HepG2 (cell line): ENCODE measurements around the gene LRP5. TPM values are rescaled to one million over a fixed set of nuclear protein-coding genes. Genes with fewer than 3 reads are reported as not detected.
A peak's percentile ranks its signal among the peaks of the same experiment; 100 is the strongest.

Experiments
- CAMTA2 ChIP-seq: sonication (generic); formaldehyde crosslinking; IDR thresholded peaks from 2 replicates; pipeline ENCODE4 v1.4.0; 2020; ENCODE audit warnings: mild to moderate bottlenecking, missing genetic modification reagents, borderline replicate concordance
- HNRNPLL ChIP-seq: fragments of 200-400 bp; formaldehyde crosslinking; IDR thresholded peaks from 2 replicates; pipeline ENCODE4 v1.6.1; 2017; ENCODE audit warnings: mild to moderate bottlenecking, low read depth, low read length; ENCODE audit not compliant: poor library complexity, severe bottlenecking
- NBN ChIP-seq: fragments of 450-650 bp; conservative IDR thresholded peaks from 2 replicates; pipeline ENCODE4 v1.6.1; 2017
- SMARCE1 ChIP-seq: fragments of 450-650 bp; IDR thresholded peaks from 2 replicates; pipeline ENCODE4 v1.6.1; 2017; ENCODE audit warnings: borderline replicate concordance
- STAG1 ChIP-seq: sonication (generic); formaldehyde crosslinking; IDR thresholded peaks from 2 replicates; pipeline ENCODE4 v1.4.0; 2020; ENCODE audit warnings: missing genetic modification reagents
- ZC3H4 ChIP-seq: sonication (generic); formaldehyde crosslinking; IDR thresholded peaks from 2 replicates; pipeline ENCODE4 v1.4.0; 2020; ENCODE audit warnings: missing genetic modification reagents, borderline replicate concordance
- ZMYM4 ChIP-seq: sonication (generic); formaldehyde crosslinking; IDR thresholded peaks from 2 replicates; pipeline ENCODE4 v1.8.1; 2023; ENCODE audit warnings: mild to moderate bottlenecking, missing genetic modification reagents
- ZNF124 ChIP-seq: sonication (generic); formaldehyde crosslinking; IDR thresholded peaks from 2 replicates; pipeline ENCODE4 v1.4.0; 2020; ENCODE audit warnings: missing genetic modification reagents
- ZNF431 ChIP-seq: sonication (generic); formaldehyde crosslinking; IDR thresholded peaks from 2 replicates; pipeline ENCODE4 v1.9.0; 2022; ENCODE audit warnings: missing genetic modification reagents, low read depth, mild to moderate bottlenecking, borderline replicate concordance
- ZNF510 ChIP-seq: sonication (generic); formaldehyde crosslinking; IDR thresholded peaks from 2 replicates; pipeline ENCODE4 v1.4.0; 2020; ENCODE audit warnings: low read depth, mild to moderate bottlenecking, missing genetic modification reagents
- ZNF550 ChIP-seq: sonication (generic); formaldehyde crosslinking; IDR thresholded peaks from 2 replicates; pipeline ENCODE4 v1.4.0; 2020; ENCODE audit warnings: mild to moderate bottlenecking, missing genetic modification reagents, borderline replicate concordance
- ZNF567 ChIP-seq: sonication (generic); formaldehyde crosslinking; IDR thresholded peaks from 2 replicates; pipeline ENCODE4 v1.8.1; 2023; ENCODE audit warnings: mild to moderate bottlenecking, missing genetic modification reagents, borderline replicate concordance
- ZNF572 ChIP-seq: sonication (generic); formaldehyde crosslinking; IDR thresholded peaks from 2 replicates; pipeline ENCODE4 v1.5.1; 2020; ENCODE audit warnings: mild to moderate bottlenecking, missing genetic modification reagents
- ZNF709 ChIP-seq: sonication (generic); formaldehyde crosslinking; IDR thresholded peaks from 2 replicates; pipeline ENCODE4 v1.5.0; 2020; ENCODE audit warnings: mild to moderate bottlenecking, missing genetic modification reagents
- ZNF781 ChIP-seq: sonication (generic); formaldehyde crosslinking; IDR thresholded peaks from 2 replicates; pipeline ENCODE4 v1.5.1; 2020; ENCODE audit warnings: borderline replicate concordance, mild to moderate bottlenecking, missing genetic modification reagents; ENCODE audit errors: not compliant biosample characterization
- polyA plus RNA-seq, 8 experiments: library from polyadenylated mRNA; depleted of rRNA in 3 of 8; stranded (reverse) in 7 of 8; unstranded in 1 of 8; fragments of >200 nt; fragmentation: Illumina TruSeq in 4 of 8; extraction: Trizol in 4 of 8; gene quantifications; 2 replicates each; pipeline versions ENCODE4 v1.2.1 to v1.2.3, GENCODE V29; 2011 to 2016; ENCODE audit warnings: low read depth in 4 of 8, missing spikeins in 1 of 8, mixed read lengths in 1 of 8; ENCODE audit not compliant: insufficient read depth in 1 of 8
- total RNA-seq, 5 experiments: library from RNA; depleted of rRNA; stranded (reverse); fragments of >200 nt; fragmentation: Illumina TruSeq; extraction: Trizol; gene quantifications; 2 replicates each; pipeline ENCODE4 v1.2.3, GENCODE V29; 2016; ENCODE audit warnings: low read depth in 1 of 5
- TF ChIP-seq, protein P1 (sequence below): sonication (generic); formaldehyde crosslinking; IDR thresholded peaks from 2 replicates; pipeline ENCODE4 v1.4.0; 2020; ENCODE audit warnings: missing genetic modification reagents
- TF ChIP-seq, protein P2 (sequence below): sonication (generic); formaldehyde crosslinking; IDR thresholded peaks from 2 replicates; pipeline ENCODE4 v1.4.0; 2020; ENCODE audit warnings: mild to moderate bottlenecking, low read depth, missing genetic modification reagents
- TF ChIP-seq, protein P3 (sequence below): sonication (generic); formaldehyde crosslinking; IDR thresholded peaks from 2 replicates; pipeline ENCODE4 v1.8.1; 2023; ENCODE audit warnings: mild to moderate bottlenecking, inconsistent platforms, moderate library complexity, missing genetic modification reagents, borderline replicate concordance
- TF ChIP-seq, protein P4 (sequence below): sonication (generic); formaldehyde crosslinking; IDR thresholded peaks from 2 replicates; pipeline ENCODE4 v1.5.1; 2020; ENCODE audit warnings: mild to moderate bottlenecking, moderate library complexity, missing genetic modification reagents
- TF ChIP-seq, protein P5 (sequence below): IDR thresholded peaks from 2 replicates; pipeline ENCODE4 v1.6.1; 2016; ENCODE audit warnings: low read depth, borderline replicate concordance
- TF ChIP-seq, protein P6 (sequence below): sonication (generic); formaldehyde crosslinking; IDR thresholded peaks from 2 replicates; pipeline ENCODE4 v1.8.0; 2022; ENCODE audit warnings: missing genetic modification reagents, low read depth, mild to moderate bottlenecking, borderline replicate concordance

The LRP5 gene
- total and polyA plus RNA-seq, 2 of the 13 experiments (the other 11 are each of a cell fraction or from before 2014, with no cell fraction given) = 40.4 to 64.0 TPM

DNA sequence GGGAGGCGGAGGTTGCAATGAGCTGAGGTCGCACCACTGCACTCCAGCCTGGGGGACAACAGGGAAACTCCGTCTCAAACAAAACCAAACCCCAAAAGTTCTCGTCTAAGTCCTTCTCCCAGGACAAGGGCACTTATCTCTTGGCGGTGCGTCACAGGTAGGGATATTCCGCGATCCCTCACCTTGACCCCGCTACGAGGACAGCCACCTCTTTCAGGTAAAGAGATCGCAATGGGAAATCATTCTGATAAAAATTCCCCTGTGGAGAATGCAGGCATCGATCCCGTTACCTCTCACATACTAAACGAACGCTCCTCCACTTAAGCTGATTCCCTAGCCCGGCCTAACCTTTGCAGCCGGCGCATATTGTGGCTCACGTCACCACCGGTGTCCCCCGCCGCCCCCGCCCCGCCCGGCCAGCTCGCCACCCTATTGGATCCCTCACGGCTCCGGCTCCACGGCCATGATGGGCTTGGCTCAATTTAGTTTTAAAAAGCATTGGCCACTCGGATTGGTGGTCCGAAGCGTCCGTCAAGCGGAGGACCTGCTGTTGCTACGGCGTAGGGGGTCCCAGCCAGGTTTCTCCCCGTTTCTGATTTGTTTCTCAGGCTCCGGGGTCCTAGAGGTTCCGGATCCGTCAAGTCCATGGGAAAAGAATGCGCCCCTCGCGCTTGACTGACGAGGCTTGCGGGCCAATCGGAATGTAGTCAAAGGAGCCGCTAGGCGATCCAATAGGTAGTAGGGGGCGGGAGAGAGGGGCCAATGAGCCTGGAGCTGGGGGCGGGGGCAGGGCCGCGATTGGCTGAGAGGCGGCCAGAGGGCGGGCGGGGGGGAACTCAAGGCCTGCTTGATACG, 147.7 kb downstream of the LRP5 start (continued):
- TF ChIP-seq ZNF431 (CRISPR knock-in tag) = no peak
- no peak for TF ChIP-seq STAG1 (CRISPR knock-in tag)
- TF ChIP-seq, protein P1, sequence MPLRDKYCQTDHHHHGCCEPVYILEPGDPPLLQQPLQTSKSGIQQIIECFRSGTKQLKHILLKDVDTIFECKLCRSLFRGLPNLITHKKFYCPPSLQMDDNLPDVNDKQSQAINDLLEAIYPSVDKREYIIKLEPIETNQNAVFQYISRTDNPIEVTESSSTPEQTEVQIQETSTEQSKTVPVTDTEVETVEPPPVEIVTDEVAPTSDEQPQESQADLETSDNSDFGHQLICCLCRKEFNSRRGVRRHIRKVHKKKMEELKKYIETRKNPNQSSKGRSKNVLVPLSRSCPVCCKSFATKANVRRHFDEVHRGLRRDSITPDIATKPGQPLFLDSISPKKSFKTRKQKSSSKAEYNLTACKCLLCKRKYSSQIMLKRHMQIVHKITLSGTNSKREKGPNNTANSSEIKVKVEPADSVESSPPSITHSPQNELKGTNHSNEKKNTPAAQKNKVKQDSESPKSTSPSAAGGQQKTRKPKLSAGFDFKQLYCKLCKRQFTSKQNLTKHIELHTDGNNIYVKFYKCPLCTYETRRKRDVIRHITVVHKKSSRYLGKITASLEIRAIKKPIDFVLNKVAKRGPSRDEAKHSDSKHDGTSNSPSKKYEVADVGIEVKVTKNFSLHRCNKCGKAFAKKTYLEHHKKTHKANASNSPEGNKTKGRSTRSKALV = no peak
- no peak for TF ChIP-seq SMARCE1
- TF ChIP-seq, protein P2, sequence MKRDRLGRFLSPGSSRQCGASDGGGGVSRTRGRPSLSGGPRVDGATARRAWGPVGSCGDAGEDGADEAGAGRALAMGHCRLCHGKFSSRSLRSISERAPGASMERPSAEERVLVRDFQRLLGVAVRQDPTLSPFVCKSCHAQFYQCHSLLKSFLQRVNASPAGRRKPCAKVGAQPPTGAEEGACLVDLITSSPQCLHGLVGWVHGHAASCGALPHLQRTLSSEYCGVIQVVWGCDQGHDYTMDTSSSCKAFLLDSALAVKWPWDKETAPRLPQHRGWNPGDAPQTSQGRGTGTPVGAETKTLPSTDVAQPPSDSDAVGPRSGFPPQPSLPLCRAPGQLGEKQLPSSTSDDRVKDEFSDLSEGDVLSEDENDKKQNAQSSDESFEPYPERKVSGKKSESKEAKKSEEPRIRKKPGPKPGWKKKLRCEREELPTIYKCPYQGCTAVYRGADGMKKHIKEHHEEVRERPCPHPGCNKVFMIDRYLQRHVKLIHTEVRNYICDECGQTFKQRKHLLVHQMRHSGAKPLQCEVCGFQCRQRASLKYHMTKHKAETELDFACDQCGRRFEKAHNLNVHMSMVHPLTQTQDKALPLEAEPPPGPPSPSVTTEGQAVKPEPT = no peak
- no peak for TF ChIP-seq NBN
- TF ChIP-seq ZNF567 (CRISPR knock-in tag) = 0 out of 2 replicates have a peak, but pooled peaks have one; percentile 35
- TF ChIP-seq CAMTA2 (CRISPR knock-in tag) = 0 out of 2 replicates have a peak, but pooled peaks have one; percentile 78
- no peak for TF ChIP-seq ZNF572
- TF ChIP-seq ZNF781 (CRISPR knock-in tag) = no peak
- peak; percentile 69; the same call in 1 of the 2 replicates for TF ChIP-seq ZNF709 (CRISPR knock-in tag)
- TF ChIP-seq, protein P3, sequence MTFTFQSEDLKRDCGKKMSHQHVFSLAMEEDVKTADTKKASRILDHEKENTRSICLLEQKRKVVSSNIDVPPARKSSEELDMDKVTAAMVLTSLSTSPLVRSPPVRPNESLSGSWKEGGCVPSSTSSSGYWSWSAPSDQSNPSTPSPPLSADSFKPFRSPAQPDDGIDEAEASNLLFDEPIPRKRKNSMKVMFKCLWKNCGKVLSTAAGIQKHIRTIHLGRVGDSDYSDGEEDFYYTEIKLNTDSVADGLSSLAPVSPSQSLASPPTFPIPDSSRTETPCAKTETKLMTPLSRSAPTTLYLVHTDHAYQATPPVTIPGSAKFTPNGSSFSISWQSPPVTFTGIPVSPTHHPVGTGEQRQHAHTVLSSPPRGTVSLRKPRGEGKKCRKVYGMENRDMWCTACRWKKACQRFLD (CRISPR knock-in tag) = no peak
- peak; percentile 68; the same call in 1 of the 2 replicates for TF ChIP-seq ZNF124 (CRISPR knock-in tag)
- TF ChIP-seq, protein P4, sequence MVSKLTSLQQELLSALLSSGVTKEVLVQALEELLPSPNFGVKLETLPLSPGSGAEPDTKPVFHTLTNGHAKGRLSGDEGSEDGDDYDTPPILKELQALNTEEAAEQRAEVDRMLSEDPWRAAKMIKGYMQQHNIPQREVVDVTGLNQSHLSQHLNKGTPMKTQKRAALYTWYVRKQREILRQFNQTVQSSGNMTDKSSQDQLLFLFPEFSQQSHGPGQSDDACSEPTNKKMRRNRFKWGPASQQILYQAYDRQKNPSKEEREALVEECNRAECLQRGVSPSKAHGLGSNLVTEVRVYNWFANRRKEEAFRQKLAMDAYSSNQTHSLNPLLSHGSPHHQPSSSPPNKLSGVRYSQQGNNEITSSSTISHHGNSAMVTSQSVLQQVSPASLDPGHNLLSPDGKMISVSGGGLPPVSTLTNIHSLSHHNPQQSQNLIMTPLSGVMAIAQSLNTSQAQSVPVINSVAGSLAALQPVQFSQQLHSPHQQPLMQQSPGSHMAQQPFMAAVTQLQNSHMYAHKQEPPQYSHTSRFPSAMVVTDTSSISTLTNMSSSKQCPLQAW = peak; percentile 28; the same call in 1 of the 2 replicates
- no peak for TF ChIP-seq ZNF550 (CRISPR knock-in tag)
- no peak for TF ChIP-seq ZNF510
- peak; percentile 64; the same call in 1 of the 2 replicates for TF ChIP-seq ZMYM4 (CRISPR knock-in tag)
- no peak for TF ChIP-seq ZC3H4 (CRISPR knock-in tag)
- TF ChIP-seq, protein P5, sequence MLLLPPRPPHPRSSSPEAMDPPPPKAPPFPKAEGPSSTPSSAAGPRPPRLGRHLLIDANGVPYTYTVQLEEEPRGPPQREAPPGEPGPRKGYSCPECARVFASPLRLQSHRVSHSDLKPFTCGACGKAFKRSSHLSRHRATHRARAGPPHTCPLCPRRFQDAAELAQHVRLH (CRISPR knock-in tag) = peak; percentile 79
- TF ChIP-seq HNRNPLL = peak; percentile 24
- TF ChIP-seq, protein P6, sequence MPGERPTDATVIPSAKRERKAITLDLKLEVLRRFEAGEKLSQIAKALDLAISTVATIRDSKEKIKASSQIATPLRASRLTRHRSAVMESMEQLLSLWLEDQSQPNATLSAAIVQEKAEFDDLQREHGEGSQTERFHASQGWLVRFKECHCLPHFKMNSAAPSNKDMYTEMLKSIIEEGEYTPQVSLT = no peak
